Activated CD4-positive, alpha-beta memory T cell treated with anti-CD3 and anti-CD28 coated beads for 36 hours (primary cell): ENCODE measurements around the gene BEX3. TPM values are rescaled to one million over a fixed set of nuclear protein-coding genes. Genes with fewer than 3 reads are reported as not detected.
A peak's percentile ranks its signal among the peaks of the same experiment; 100 is the strongest.
"Not testable (repeated sequence)": the region's sequence is repeated elsewhere in the genome, so short reads cannot be mapped to it uniquely, and the experiment has no call there.

Experiments
- CTCF ChIA-PET: fragments of 350-600 bp; sonication (Branson Sonifier 250); formaldehyde crosslinking; loops from one replicate; lab custom pipeline; 2021; ENCODE audit warnings: antibody characterized with exemption, inconsistent platforms; lab: Charles Lee
- POLR2A ChIA-PET: fragments of 350-600 bp; sonication (Branson Sonifier 250); formaldehyde crosslinking; loops from one replicate; lab custom pipeline; 2021; ENCODE audit warnings: antibody characterized with exemption; lab: Charles Lee
- DNase-seq: peaks from one replicate; pipeline ENCODE4 v3.0.0-alpha.2; 2020
- H3K27ac Mint-ChIP-seq: one replicate; pipeline ENCODE4 v1.8.0; 2021; ENCODE audit warnings: mixed read lengths
- H3K27me3 Mint-ChIP-seq: one replicate; pipeline ENCODE4 v1.8.0; 2021; ENCODE audit warnings: mixed read lengths
- H3K36me3 Mint-ChIP-seq: one replicate; pipeline ENCODE4 v1.8.0; 2021; ENCODE audit warnings: mixed read lengths
- H3K4me1 Mint-ChIP-seq: one replicate; pipeline ENCODE4 v1.8.0; 2021; ENCODE audit warnings: low read depth, mixed read lengths
- H3K4me3 Mint-ChIP-seq: one replicate; pipeline ENCODE4 v1.8.0; 2021; ENCODE audit warnings: mild to moderate bottlenecking, mixed read lengths
- H3K9me3 Mint-ChIP-seq: one replicate; pipeline ENCODE4 v1.8.0; 2021; ENCODE audit warnings: mixed read lengths
- intact Hi-C: fragments of 100-400 bp; cut with micrococcal nuclease; formaldehyde crosslinking; loops from one replicate; pipeline ENCODE4 v1.15.1; 2023
- total RNA-seq, 2 experiments: library from RNA; stranded (reverse); gene quantifications; one replicate each; pipeline ENCODE4 v1.2.3, GENCODE V29; 2021

The BEX3 gene
- total RNA-seq, 2 experiments from 2014 or later: 24.5 to 26.6 TPM

DNA sequence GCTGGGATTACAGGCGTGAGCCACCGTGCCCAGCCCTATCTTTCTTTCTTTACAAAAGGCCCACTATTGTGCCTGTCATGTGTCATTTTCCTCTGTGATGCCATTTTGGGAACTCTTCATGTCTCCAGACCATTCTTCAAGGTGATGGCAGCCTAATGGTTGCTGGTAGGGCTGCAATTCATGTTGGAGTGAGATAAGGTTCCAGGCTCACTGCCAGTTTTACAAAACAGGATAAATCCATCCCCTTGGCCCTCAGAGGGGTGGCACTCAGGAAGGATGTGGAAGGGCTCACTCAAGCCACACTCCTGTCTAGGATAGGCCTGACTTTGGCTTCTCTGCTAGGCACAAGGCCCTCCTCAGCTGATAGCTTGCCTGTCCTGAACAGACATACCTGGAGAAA, 16.2 kb upstream of the BEX3 start:
- ChIA-PET POLR2A (no interaction called here), CTCF (no interaction called here)
- H3K36me3 Mint-ChIP-seq: no peaks in the 10 kb centered on the region
- no peak overlapping the region for H3K27ac Mint-ChIP-seq
- no peak overlapping the region for H3K4me3 Mint-ChIP-seq
- intact Hi-C loops: no loop called here
- no peak for DNase-seq
- H3K9me3 Mint-ChIP-seq: no peaks in the 10 kb centered on the region
- peaks cover 9% of the 10 kb centered on the region for H3K4me1 Mint-ChIP-seq
- H3K27me3 Mint-ChIP-seq: no peaks in the 10 kb centered on the region

DNA sequence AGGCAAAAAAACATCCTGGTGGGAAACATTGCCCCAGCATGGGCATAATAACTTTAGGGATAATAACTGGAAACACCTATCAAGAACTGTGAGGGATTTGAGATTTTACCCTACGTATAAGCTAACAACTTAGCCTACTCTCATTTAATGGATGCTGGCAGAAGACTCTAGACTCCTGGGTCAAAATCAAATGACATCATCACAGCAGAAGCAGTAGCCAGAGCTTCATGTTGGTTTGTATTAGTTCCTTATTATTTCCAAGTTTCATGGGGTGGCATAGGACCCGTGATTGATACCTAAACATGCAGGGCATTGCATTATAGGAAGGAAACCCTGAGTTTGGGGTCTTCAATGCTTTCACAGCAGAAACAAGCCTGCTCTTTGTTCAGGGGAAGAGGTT, 15.4 kb upstream of the BEX3 start:
- ChIA-PET CTCF (no interaction called here), POLR2A (no interaction called here)
- intact Hi-C loops: no loop called here
- H3K9me3 Mint-ChIP-seq: no peaks in the 10 kb centered on the region
- no peak overlapping the region for H3K27ac Mint-ChIP-seq
- no peak overlapping the region for H3K4me3 Mint-ChIP-seq
- no peak for DNase-seq
- peaks cover 9% of the 10 kb centered on the region for H3K4me1 Mint-ChIP-seq
- H3K27me3 Mint-ChIP-seq: no peaks in the 10 kb centered on the region
- H3K36me3 Mint-ChIP-seq: no peaks in the 10 kb centered on the region

DNA sequence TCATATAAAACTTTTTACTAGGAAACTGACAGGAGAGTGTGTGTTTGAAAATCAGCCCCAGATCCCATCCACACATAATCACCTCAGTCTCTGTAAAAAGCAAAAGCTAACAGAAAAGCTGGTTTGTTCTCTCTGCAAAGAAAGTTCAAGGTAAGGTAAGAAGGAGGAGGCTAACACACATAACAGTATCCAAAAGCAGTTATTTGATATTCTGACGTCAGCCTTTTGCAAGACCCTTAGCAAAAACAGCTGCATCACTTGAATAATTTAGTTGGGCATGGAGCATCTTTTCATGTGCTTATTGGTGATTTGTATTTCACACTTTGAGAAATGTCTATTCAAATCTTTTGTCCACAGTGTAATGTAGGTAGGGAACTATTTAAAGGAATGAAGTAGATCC, 14.5 kb upstream of the BEX3 start:
- DNase-seq: no peak
- H3K4me3 Mint-ChIP-seq: no peak overlapping the region
- H3K27ac Mint-ChIP-seq: no peak overlapping the region
- H3K27me3 Mint-ChIP-seq: no peaks in the 10 kb centered on the region
- ChIA-PET POLR2A (no interaction called here), CTCF (no interaction called here)
- H3K4me1 Mint-ChIP-seq: peaks cover 3% of the 10 kb centered on the region
- intact Hi-C loops: no loop called here
- no peaks in the 10 kb centered on the region for H3K9me3 Mint-ChIP-seq
- no peaks in the 10 kb centered on the region for H3K36me3 Mint-ChIP-seq

DNA sequence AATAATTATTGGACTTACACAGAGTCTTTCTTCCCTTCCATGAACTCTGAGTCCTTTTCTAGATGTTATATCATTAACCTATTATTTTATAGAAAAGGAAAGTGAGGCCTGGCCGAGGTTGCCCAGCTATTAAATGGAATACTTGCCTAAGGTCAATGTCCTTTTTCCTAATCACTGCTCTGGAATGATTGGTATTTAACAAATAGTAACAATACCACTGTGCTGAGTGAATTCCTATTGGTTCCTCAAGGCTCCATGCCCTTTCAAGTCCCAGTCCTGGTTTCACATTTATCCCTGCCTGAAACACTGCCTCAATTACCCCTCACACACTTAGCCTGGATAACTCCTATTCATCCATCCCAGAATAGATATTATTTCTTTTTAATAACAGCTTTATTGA, 13.9 kb upstream of the BEX3 start:
- peaks cover 2% of the 10 kb centered on the region for H3K4me1 Mint-ChIP-seq
- ChIA-PET CTCF (no interaction called here), POLR2A (no interaction called here)
- no peaks in the 10 kb centered on the region for H3K27me3 Mint-ChIP-seq
- intact Hi-C loops: no loop called here
- no peaks in the 10 kb centered on the region for H3K9me3 Mint-ChIP-seq
- H3K27ac Mint-ChIP-seq: no peak overlapping the region
- H3K36me3 Mint-ChIP-seq: no peaks in the 10 kb centered on the region
- DNase-seq: no peak
- no peak overlapping the region for H3K4me3 Mint-ChIP-seq

DNA sequence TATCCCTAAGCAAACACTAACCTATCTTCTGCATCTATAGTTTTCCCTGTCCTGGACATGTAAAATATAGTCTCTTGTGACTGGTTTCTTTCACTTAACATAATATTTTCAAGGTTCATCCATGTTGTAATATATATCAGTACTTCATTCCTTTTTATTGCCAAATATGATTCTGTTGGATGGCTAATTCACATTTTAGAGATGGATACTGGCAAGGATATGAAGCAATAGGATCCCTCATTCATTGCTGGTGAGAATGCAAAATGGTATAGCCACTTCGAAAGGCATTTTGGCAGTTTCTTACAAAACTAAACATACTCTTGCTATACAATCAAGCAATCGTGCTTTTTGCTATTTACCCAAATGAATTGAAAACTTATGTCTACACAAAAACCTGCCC, 13.3 kb upstream of the BEX3 start:
- ChIA-PET POLR2A (no interaction called here), CTCF (no interaction called here)
- DNase-seq: no peak
- H3K4me3 Mint-ChIP-seq: no peak overlapping the region
- H3K27ac Mint-ChIP-seq: no peak overlapping the region
- no peaks in the 10 kb centered on the region for H3K9me3 Mint-ChIP-seq
- no peaks in the 10 kb centered on the region for H3K4me1 Mint-ChIP-seq
- no peaks in the 10 kb centered on the region for H3K27me3 Mint-ChIP-seq
- H3K36me3 Mint-ChIP-seq: no peaks in the 10 kb centered on the region
- intact Hi-C loops: no loop called here

DNA sequence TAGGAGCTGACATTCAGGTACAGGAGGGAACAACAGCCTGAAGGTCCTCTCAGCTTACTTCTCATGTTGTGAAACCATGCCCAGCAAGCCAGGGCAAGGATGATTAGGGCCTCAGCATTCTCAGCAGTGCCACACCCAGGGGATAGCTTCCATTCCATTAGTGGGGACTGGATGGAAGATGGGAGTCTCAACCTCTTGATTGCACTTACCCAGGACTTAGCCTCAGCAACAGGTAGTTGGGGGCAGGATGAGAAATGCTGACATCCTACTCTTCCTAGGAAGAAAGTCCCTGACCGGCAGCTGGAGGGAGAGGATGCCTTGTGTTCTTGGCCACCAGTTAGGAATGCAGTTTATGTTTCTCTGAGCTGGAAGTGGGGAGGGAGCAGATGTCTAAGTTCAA, 8.8 kb upstream of the BEX3 start:
- Mint-ChIP-seq H3K27ac (no peak overlapping the region), H3K4me1 (no peaks in the 10 kb centered on the region), H3K36me3 (no peaks in the 10 kb centered on the region), H3K4me3 (no peak overlapping the region), H3K9me3 (no peaks in the 10 kb centered on the region), H3K27me3 (no peaks in the 10 kb centered on the region)
- ChIA-PET POLR2A (no interaction called here), CTCF (no interaction called here)
- DNase-seq: no peak
- intact Hi-C loops: no loop called here

DNA sequence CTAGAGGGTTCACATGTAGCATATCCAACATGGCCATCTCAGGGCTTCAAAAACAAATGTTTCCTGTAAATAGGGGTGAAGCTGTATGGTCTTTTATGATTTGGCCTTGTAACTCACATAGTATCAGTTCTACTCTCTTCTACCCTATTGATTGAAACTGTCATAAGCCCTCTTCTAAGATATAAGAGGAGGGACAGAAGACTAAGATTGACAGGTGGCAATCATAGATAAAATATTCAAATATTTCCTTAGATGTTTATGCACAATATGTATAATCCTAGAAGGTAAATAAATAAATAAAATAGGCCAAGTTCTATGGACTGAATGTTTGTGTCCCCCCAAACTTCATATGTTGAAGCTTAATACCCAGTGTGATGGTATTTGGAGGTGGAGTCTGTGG, 6.9 kb upstream of the BEX3 start:
- Mint-ChIP-seq H3K4me1 (no peaks in the 10 kb centered on the region), H3K9me3 (no peaks in the 10 kb centered on the region), H3K36me3 (no peaks in the 10 kb centered on the region), H3K4me3 (no peak overlapping the region), H3K27ac (no peak overlapping the region), H3K27me3 (no peaks in the 10 kb centered on the region)
- POLR2A ChIA-PET: no interaction called here
- intact Hi-C loops: no loop called here
- no peak for DNase-seq
- CTCF ChIA-PET: no interaction called here

DNA sequence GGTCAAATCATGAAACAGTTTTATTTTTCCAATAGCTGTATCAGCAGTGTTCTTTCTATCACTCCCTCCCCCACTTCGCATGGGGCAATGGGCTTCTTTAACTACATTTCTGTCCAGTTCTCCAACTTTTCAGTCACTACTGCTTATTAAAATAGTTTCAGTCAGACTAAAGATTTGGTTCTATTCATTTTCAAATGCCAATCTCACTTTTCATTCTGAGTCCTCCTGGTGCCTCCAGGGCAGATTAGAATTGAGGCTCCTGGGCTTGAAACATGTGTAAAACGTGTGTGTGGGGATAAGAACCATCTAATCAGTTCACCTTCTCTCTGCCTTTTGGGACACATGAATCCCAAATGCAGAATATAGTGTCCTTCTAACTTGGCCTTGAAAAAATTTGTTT, 3.5 kb upstream of the BEX3 start:
- no peak overlapping the region for H3K4me3 Mint-ChIP-seq
- no peak overlapping the region for H3K27ac Mint-ChIP-seq
- ChIA-PET POLR2A (no interaction called here), CTCF (no interaction called here)
- no peaks in the 10 kb centered on the region for H3K36me3 Mint-ChIP-seq
- no peaks in the 10 kb centered on the region for H3K27me3 Mint-ChIP-seq
- intact Hi-C loops: no loop called here
- peaks cover 5% of the 10 kb centered on the region for H3K4me1 Mint-ChIP-seq
- DNase-seq: no peak
- no peaks in the 10 kb centered on the region for H3K9me3 Mint-ChIP-seq

DNA sequence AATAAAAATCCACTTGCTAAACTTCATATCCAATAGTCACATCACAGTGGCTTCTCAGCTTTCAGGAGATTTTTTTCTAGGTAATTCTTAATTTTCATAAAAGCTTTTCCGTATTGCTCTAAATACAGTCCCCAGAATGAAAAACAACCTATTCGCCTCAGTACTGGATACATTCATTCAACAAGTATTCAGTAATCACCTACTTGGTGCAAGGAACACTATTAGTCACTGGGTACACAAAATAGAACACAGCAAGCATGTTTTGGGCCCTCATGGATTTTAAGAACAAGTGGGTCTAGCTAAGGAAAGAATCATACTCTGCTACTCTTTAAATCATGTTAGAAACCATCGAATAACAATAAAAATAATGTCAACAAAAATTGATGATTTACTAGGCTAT, 2.8 kb upstream of the BEX3 start:
- peaks cover 5% of the 10 kb centered on the region for H3K4me1 Mint-ChIP-seq
- ChIA-PET POLR2A (no interaction called here), CTCF (no interaction called here)
- H3K27ac Mint-ChIP-seq: no peak overlapping the region
- intact Hi-C loops: no loop called here
- no peaks in the 10 kb centered on the region for H3K27me3 Mint-ChIP-seq
- no peaks in the 10 kb centered on the region for H3K36me3 Mint-ChIP-seq
- H3K9me3 Mint-ChIP-seq: no peaks in the 10 kb centered on the region
- no peak overlapping the region for H3K4me3 Mint-ChIP-seq
- DNase-seq: no peak

DNA sequence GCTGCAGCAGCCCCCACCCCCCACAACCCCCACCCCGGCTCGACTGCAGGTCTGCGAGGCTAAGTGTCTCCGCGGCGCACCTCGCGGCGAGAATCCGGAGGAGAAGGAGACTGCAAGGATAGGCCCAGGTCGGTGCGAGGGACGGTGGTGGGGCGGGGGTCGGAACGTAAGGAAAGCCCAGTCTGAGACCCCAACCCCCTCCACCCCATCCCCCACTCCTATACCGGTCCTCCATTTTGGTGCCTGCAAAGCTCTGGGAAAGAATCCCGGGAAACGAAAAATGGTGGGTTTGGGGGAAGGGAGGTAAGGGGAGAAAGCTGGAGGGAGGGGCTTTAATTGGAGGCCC, 614 bp downstream of the BEX3 start:
- Mint-ChIP-seq H3K9me3 (no peaks in the 10 kb centered on the region), H3K36me3 (no peaks in the 10 kb centered on the region), H3K4me3 (peak overlapping the region; percentile 73), H3K4me1 (peaks cover 5% of the 10 kb centered on the region), H3K27me3 (no peaks in the 10 kb centered on the region), H3K27ac (no peak overlapping the region)
- ChIA-PET CTCF (interaction anchor here (0.5 to 0.7 kb wide), 2 partner anchors 57 to 165 kb away, joined by 3 read pairs; no protein-coding TSS in a partner anchor), POLR2A (no interaction called here)
- DNase-seq: no peak
- intact Hi-C loops: no loop called here

DNA sequence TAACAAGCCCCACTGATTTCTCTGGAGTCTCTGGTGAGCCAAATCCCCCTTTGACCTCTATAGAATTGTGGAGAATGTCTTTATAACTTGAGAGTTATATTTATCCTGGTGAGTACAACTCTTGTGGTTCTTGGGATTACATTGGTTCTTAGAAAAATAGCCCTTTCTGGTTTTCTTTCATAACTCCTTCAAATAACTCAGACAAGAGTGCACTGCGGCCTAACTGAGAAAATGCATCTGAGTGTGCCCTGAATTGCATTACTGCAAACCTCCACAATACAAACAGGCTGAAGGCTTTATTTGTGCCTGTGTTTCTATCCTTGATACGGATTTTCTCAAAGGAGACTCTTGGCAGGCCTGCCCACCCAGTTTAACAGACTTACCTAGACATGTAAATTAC, 2.7 kb downstream of the BEX3 start:
- POLR2A ChIA-PET: no interaction called here
- CTCF ChIA-PET: no interaction called here
- Mint-ChIP-seq H3K4me1 (peaks cover 5% of the 10 kb centered on the region), H3K27ac (no peak overlapping the region), H3K27me3 (no peaks in the 10 kb centered on the region), H3K4me3 (no peak overlapping the region), H3K36me3 (no peaks in the 10 kb centered on the region), H3K9me3 (no peaks in the 10 kb centered on the region)
- intact Hi-C loops: no loop called here
- no peak for DNase-seq

DNA sequence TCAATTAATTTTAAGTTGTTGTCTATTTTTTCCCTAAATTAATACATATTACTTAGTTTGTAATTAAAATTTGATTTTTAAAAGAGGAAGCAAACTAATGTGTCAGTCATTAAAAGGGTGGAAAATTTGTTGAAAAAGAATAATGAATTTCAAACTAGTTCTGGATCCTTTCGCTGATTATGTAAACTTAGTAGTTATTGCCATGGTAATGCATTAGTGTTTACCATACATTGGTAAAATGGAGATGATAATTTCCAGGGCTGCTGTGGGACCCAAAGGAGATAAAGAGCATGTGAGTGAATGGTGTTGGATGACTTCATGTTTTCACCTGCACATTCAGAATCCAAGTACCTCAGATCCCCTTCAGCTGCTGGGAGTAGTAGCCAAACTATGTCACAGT, 6.5 kb downstream of the BEX3 start:
- no peak overlapping the region for H3K4me3 Mint-ChIP-seq
- DNase-seq: no peak
- H3K27ac Mint-ChIP-seq: no peak overlapping the region
- intact Hi-C loops: no loop called here
- no peaks in the 10 kb centered on the region for H3K9me3 Mint-ChIP-seq
- POLR2A ChIA-PET: no interaction called here
- no peaks in the 10 kb centered on the region for H3K27me3 Mint-ChIP-seq
- CTCF ChIA-PET: no interaction called here
- no peaks in the 10 kb centered on the region for H3K36me3 Mint-ChIP-seq
- H3K4me1 Mint-ChIP-seq: no peaks in the 10 kb centered on the region

DNA sequence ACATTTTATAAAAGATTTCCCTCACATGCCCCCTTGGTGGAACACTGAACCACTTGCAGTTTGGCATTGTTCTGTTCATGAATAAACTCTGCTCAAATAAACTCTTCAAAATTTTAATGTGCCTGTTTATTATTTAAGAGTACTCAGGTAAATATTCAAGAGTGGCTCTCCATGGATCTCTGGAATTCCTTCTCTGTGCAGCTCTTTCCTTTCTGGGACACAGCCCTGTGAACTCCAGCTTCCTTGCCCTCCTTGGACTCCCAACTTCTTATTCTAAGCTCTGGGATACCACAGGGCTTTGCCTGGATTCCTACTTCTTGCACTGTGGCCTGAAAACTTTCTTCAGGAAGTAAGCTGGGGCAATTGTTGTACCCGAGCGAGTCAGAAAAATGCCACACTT, 8.3 kb downstream of the BEX3 start:
- CTCF ChIA-PET: no interaction called here
- H3K36me3 Mint-ChIP-seq: no peaks in the 10 kb centered on the region
- no peak overlapping the region for H3K27ac Mint-ChIP-seq
- no peak overlapping the region for H3K4me3 Mint-ChIP-seq
- POLR2A ChIA-PET: no interaction called here
- DNase-seq: no peak
- intact Hi-C loops: no loop called here
- H3K27me3 Mint-ChIP-seq: peaks cover 3% of the 10 kb centered on the region
- no peaks in the 10 kb centered on the region for H3K9me3 Mint-ChIP-seq
- H3K4me1 Mint-ChIP-seq: no peaks in the 10 kb centered on the region

DNA sequence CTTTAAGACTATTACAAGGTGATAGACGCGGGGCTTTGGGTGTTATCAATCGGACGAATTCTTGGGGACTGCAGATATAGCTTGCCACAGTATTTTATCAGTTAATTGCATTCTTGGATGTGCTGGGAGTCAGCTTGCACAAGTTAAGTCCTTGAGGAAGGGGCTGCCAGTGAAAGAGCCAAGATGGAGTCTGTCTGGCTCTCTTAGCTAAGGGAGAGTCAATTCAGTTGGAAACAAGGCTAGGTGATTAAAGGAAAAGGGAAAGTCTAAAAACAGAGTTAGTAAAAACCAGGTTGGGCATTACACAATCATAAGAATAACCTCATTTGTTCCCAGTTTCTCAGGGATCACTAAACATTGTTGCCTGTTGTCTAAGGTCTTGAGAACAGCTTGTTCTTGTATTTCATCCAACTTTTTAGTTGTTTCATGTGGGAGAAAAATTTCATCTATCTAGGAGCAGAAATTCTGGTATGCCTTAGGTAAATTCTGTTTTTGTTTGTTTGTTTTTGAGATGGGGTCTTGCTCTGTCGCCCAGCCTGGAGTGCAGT, 9.0 kb downstream of the BEX3 start:
- H3K9me3 Mint-ChIP-seq, H3K27me3 Mint-ChIP-seq, POLR2A ChIA-PET, H3K36me3 Mint-ChIP-seq, H3K4me1 Mint-ChIP-seq, H3K27ac Mint-ChIP-seq, DNase-seq, H3K4me3 Mint-ChIP-seq, CTCF ChIA-PET, intact Hi-C loops: not testable (repeated sequence)
